GM12873 (cell line): ENCODE results near the gene DOCK10.

Experiments
- CTCF ChIP-seq: IDR thresholded peaks from 2 replicates; pipeline ENCODE4 v1.5.1; 2012; ENCODE audit warnings: low read depth, mild to moderate bottlenecking, moderate library complexity, low read length, control low read depth; ENCODE audit not compliant: insufficient read depth; ENCODE audit errors: missing control alignments

Gene DOCK10

GRCh38 chr2:224925061-224925809 lies 117.0 kb downstream of the DOCK10 start:
- no peak for TF ChIP-seq CTCF

- no peak for TF ChIP-seq CTCF
Observed at GRCh38 chr2:224924631-224925030, 117.6 kb downstream of the DOCK10 start.

GRCh38 chr2:224922142-224922727 lies 120.0 kb downstream of the DOCK10 start:
- no peak for TF ChIP-seq CTCF

- TF ChIP-seq CTCF = no peak
Observed at GRCh38 chr2:224919472-224920110, 122.7 kb downstream of the DOCK10 start.

GRCh38 chr2:224918626-224919471 lies 123.4 kb downstream of the DOCK10 start:
- TF ChIP-seq CTCF = no peak

- TF ChIP-seq CTCF = no peak
Observed at GRCh38 chr2:224915136-224915535, 127.1 kb downstream of the DOCK10 start.

GRCh38 chr2:224910574-224910925 lies 131.7 kb downstream of the DOCK10 start:
- no peak for TF ChIP-seq CTCF
